Endothelial cell of umbilical vein (primary cell): ENCODE data around the gene RNASET2. TPM values are rescaled to one million over a fixed set of nuclear protein-coding genes. Genes with fewer than 3 reads are reported as not detected.

Source experiments
- BruUV-seq: library from RNA; stranded (reverse); fragments of 400-500 nt; replicated peaks from 2 replicates; lab custom pipeline; 2021; lab: Mats Ljungman, UMichigan
- CTCF ChIA-PET: fragments of 300-600, 350-600 bp; sonication (Branson Sonifier 250); formaldehyde crosslinking; loops from one replicate; lab custom pipeline; 2021; ENCODE audit warnings: antibody characterized with exemption, inconsistent platforms; lab: Charles Lee
- POLR2A ChIA-PET: fragments of 300-600, 350-600 bp; sonication (Branson Sonifier 250); formaldehyde crosslinking; loops from one replicate; lab custom pipeline; 2021; ENCODE audit warnings: antibody characterized with exemption, inconsistent platforms; lab: Charles Lee
- DNase-seq: peaks from one replicate; pipeline ENCODE4 v3.0.0-alpha.2; 2011; ENCODE audit warnings: low read depth, low spot score
- FAIRE-seq: peaks from 2 replicates; lab custom pipeline; 2011; peaks lifted over from hg19 to GRCh38; lab: Jason Lieb, UNC
- H2AFZ ChIP-seq: 2 replicates; pipeline ENCODE4 v1.6.0; 2012; ENCODE audit warnings: low read depth, low read length, control low read depth, inconsistent platforms
- H3K27ac ChIP-seq: 2 replicates; pipeline ENCODE4 v1.5.1; 2011; ENCODE audit warnings: low read depth, mild to moderate bottlenecking, control low read depth, low read length, moderate library complexity; ENCODE audit not compliant: insufficient read depth
- H3K27me3 ChIP-seq, 2 experiments: 2 replicates each; pipeline versions ENCODE4 v1.6.0 to v1.6.1; 2011; ENCODE audit warnings: low read length in 2 of 2, mixed read lengths in 1 of 2; ENCODE audit not compliant: control insufficient read depth in 2 of 2, insufficient read depth in 2 of 2
- H3K36me3 ChIP-seq, 2 experiments: 2 replicates in 1 of 2; 3 replicates in 1 of 2; pipeline ENCODE4 v1.5.1; 2011; ENCODE audit warnings: low read length in 2 of 2, mild to moderate bottlenecking in 1 of 2, moderate library complexity in 1 of 2; ENCODE audit not compliant: control insufficient read depth in 2 of 2, insufficient read depth in 2 of 2; ENCODE audit errors: extremely low read depth in 1 of 2
- H3K4me1 ChIP-seq: 3 replicates; pipeline ENCODE4 v1.5.1; 2011; ENCODE audit warnings: mild to moderate bottlenecking, low read length; ENCODE audit not compliant: control insufficient read depth, insufficient read depth; ENCODE audit errors: extremely low read depth
- H3K4me2 ChIP-seq: 2 replicates; pipeline ENCODE4 v1.6.1; 2011; ENCODE audit warnings: low read length, control low read depth, mixed read lengths; ENCODE audit not compliant: insufficient read depth
- H3K4me3 ChIP-seq, 3 experiments: fragments of 200-600 bp in 1 of 3; sonication (generic), shearing (Covaris generic) in 1 of 3; replicated peaks in 1 of 3; 2 replicates each; pipeline ENCODE4 v1.5.1; 2011 to 2016; ENCODE audit warnings: control low read depth in 3 of 3, low read length in 3 of 3, mild to moderate bottlenecking in 2 of 3, inconsistent platforms in 1 of 3, low read depth in 1 of 3, moderate library complexity in 1 of 3; ENCODE audit not compliant: insufficient read depth in 1 of 3
- H3K79me2 ChIP-seq: 2 replicates; pipeline ENCODE4 v1.6.0; 2012; ENCODE audit warnings: low read length, inconsistent platforms; ENCODE audit not compliant: control insufficient read depth, insufficient read depth
- H3K9ac ChIP-seq: replicated peaks from 2 replicates; pipeline ENCODE3; 2011; ENCODE audit warnings: low read length, control low read depth; ENCODE audit not compliant: insufficient read depth; ENCODE audit errors: extremely low read depth
- H3K9me1 ChIP-seq: replicated peaks from 3 replicates; pipeline ENCODE4 v1.6.0; 2011; ENCODE audit warnings: mild to moderate bottlenecking, low read length; ENCODE audit not compliant: control insufficient read depth, insufficient read depth; ENCODE audit errors: extremely low read depth
- H3K9me3 ChIP-seq: replicated peaks from 2 replicates; pipeline ENCODE4 v1.5.1; 2012; ENCODE audit warnings: low read length, inconsistent platforms; ENCODE audit not compliant: control insufficient read depth, insufficient read depth
- H4K20me1 ChIP-seq: replicated peaks from 2 replicates; pipeline ENCODE3; 2011; ENCODE audit warnings: mild to moderate bottlenecking, low read length; ENCODE audit not compliant: control insufficient read depth, insufficient read depth; ENCODE audit errors: extremely low read depth
- CTCF ChIP-seq, 2 donors: IDR thresholded peaks; 1 replicate in 1 of 2; 2 replicates in 1 of 2; pipeline ENCODE4 v1.5.1; 2011; ENCODE audit warnings: low read length in 2 of 2, mild to moderate bottlenecking in 2 of 2, moderate library complexity in 2 of 2, control low read depth in 1 of 2, inconsistent platforms in 1 of 2, low read depth in 1 of 2; ENCODE audit not compliant: insufficient read depth in 1 of 2; ENCODE audit errors: extremely low read depth in 1 of 2
- EZH2 ChIP-seq: IDR thresholded peaks from 2 replicates; pipeline ENCODE4 v1.6.1; 2012; ENCODE audit warnings: borderline replicate concordance, low read depth, mild to moderate bottlenecking, moderate library complexity, low read length, inconsistent platforms; ENCODE audit not compliant: severe bottlenecking
- FOS ChIP-seq: IDR thresholded peaks from 2 replicates; pipeline ENCODE4 v1.6.1; 2011; ENCODE audit warnings: mild to moderate bottlenecking, low read length, moderate library complexity, borderline replicate concordance; ENCODE audit not compliant: insufficient read depth
- GATA2 ChIP-seq: IDR thresholded peaks from 2 replicates; pipeline ENCODE4 v1.7.0; 2011; ENCODE audit warnings: low read depth, mild to moderate bottlenecking, moderate library complexity, mixed read lengths, low read length; ENCODE audit not compliant: insufficient read length, insufficient read depth
- JUN ChIP-seq: IDR thresholded peaks from 2 replicates; pipeline ENCODE4 v1.6.1; 2011; ENCODE audit warnings: borderline replicate concordance, low read depth; ENCODE audit not compliant: insufficient read length, insufficient read depth
- MAX ChIP-seq: IDR thresholded peaks from 2 replicates; pipeline ENCODE4 v1.6.1; 2011; ENCODE audit not compliant: insufficient read depth, insufficient read length
- MYC ChIP-seq: IDR thresholded peaks from one replicate; pipeline ENCODE4 v1.6.1; 2011; ENCODE audit warnings: mild to moderate bottlenecking, low read depth, low read length
- POLR2A ChIP-seq: IDR thresholded peaks from 2 replicates; pipeline ENCODE4 v1.6.1; 2012; ENCODE audit warnings: low read depth, mild to moderate bottlenecking, control low read depth, low read length
- POLR2AphosphoS5 ChIP-seq: IDR thresholded peaks from 2 replicates; pipeline ENCODE4 v1.6.1; 2012; ENCODE audit warnings: low read depth, mild to moderate bottlenecking, control low read depth, low read length, moderate library complexity; ENCODE audit not compliant: insufficient read depth
- dilution Hi-C: fragments of 300-500 bp; cut with MboI; formaldehyde crosslinking; loops from one replicate; pipeline ENCODE4 v1.15.0; 2019; ENCODE audit warnings: low sequenced_read_pairs; ENCODE audit not compliant: extremely low pct_ligation_motif_present
- intact Hi-C: fragments of 100-400 bp; cut with micrococcal nuclease; formaldehyde crosslinking; loops from one replicate; pipeline ENCODE4 v1.10.0; 2022
- polyA plus RNA-seq, 4 experiments: library from polyadenylated mRNA; depleted of rRNA in 3 of 4; stranded (reverse) in 3 of 4; unstranded in 1 of 4; fragments of >200 nt; gene quantifications; 2 replicates each; pipeline versions ENCODE4 v1.2.1 to v1.2.3, GENCODE V29; 2011 to 2012; ENCODE audit warnings: missing spikeins in 1 of 4
- total RNA-seq: library from RNA; stranded (reverse); gene quantifications from 2 replicates; pipeline ENCODE4 v1.2.3, GENCODE V29; 2021

The RNASET2 gene
- total and polyA plus RNA-seq, 2 donors (not counting 3 experiments of a cell fraction or from before 2014, with no cell fraction given): 10.7 to 11.4 TPM

- dilution Hi-C loops: no loop called here
- no peak for TF ChIP-seq FOS
- TF ChIP-seq CTCF (IDR thresholded peaks at IDR 0.05; ENCODE audit: extremely low read depth in 1 of 2, insufficient read depth in 1 of 2, low read depth in 1 of 2, low read length in 2 of 2): no peak
- no peak for TF ChIP-seq POLR2A
- TF ChIP-seq POLR2AphosphoS5: no peak
- TF ChIP-seq MAX: no peak
- TF ChIP-seq EZH2: no peak
- no peak for TF ChIP-seq MYC
- TF ChIP-seq GATA2: no peak
- TF ChIP-seq JUN: no peak
- no peaks in the 10 kb centered on the region for H3K9me3 ChIP-seq
- no peaks in the 10 kb centered on the region for H3K79me2 ChIP-seq
- no peak overlapping the region for H3K9ac ChIP-seq
- no peak overlapping the region for H3K4me3 ChIP-seq
- no peaks in the 10 kb centered on the region for H3K36me3 ChIP-seq
- CTCF ChIA-PET: no interaction called here
- DNase-seq (no peak), FAIRE-seq (no peak)
- H2AFZ ChIP-seq: no peak overlapping the region
- H3K4me1 ChIP-seq: no peaks in the 10 kb centered on the region
- H3K9me1 ChIP-seq: no peaks in the 10 kb centered on the region
- H3K27ac ChIP-seq: no peak overlapping the region
- intact Hi-C loops: no loop called here
- BruUV-seq: no TSS peak
- no peaks in the 10 kb centered on the region for H4K20me1 ChIP-seq
- H3K27me3 ChIP-seq: peaks cover 0 to 2% of the 10 kb centered on the region in 2 experiments
- H3K4me2 ChIP-seq: no peak overlapping the region
- POLR2A ChIA-PET: no interaction called here
Observed at GRCh38 chr6:166922937-166923336, 33.4 kb downstream of the RNASET2 start.
